Measurements from ENCODE around the gene MSRB1.

DNA sequence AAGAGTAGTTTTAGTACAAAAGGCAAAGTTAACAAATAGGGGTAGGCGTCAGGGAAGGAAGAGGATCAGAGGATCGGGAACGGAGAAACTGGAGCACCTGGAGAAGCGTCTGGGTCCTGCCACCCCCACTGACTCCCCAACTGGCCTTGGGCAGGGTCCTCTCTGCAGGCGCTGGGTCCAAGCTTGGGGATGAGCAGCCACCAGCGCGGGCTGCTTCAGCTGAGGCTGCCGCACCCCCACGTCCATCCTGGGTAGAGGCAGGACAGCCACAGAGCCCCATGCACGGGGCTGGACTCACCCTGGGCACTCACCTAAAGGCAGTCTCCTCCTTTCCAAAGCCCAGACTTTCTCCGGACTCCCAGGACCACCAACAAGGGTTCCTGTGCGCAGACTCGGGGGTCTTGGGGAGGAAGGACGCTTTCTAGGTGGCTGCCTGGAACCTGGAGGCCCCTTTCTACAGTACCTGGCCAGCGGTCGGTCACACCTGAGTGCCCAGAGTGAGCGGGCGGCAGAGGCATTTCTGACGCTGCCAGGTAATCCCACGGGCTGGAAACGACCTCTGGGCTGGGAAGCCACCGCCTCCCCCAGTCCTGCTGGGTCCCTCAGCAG lies 25.8 kb downstream of the MSRB1 start:
- TF ChIP-seq, protein P1, sequence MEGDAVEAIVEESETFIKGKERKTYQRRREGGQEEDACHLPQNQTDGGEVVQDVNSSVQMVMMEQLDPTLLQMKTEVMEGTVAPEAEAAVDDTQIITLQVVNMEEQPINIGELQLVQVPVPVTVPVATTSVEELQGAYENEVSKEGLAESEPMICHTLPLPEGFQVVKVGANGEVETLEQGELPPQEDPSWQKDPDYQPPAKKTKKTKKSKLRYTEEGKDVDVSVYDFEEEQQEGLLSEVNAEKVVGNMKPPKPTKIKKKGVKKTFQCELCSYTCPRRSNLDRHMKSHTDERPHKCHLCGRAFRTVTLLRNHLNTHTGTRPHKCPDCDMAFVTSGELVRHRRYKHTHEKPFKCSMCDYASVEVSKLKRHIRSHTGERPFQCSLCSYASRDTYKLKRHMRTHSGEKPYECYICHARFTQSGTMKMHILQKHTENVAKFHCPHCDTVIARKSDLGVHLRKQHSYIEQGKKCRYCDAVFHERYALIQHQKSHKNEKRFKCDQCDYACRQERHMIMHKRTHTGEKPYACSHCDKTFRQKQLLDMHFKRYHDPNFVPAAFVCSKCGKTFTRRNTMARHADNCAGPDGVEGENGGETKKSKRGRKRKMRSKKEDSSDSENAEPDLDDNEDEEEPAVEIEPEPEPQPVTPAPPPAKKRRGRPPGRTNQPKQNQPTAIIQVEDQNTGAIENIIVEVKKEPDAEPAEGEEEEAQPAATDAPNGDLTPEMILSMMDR (IDR thresholded peaks at IDR 0.05; ENCODE audit: low read length): no peak
- no peak for TF ChIP-seq EZH2 (IDR thresholded peaks at IDR 0.05; ENCODE audit: borderline replicate concordance, low read length)

All from OCI-LY1 (cell line).